ENCODE results near the gene TM6SF1. TPM values are rescaled to one million over a fixed set of nuclear protein-coding genes. Genes with fewer than 3 reads are reported as not detected.

TM6SF1 gene
- total and polyA plus RNA-seq, 8 donors, result 3.2 to 22.9 (median 4.7) TPM

DNA sequence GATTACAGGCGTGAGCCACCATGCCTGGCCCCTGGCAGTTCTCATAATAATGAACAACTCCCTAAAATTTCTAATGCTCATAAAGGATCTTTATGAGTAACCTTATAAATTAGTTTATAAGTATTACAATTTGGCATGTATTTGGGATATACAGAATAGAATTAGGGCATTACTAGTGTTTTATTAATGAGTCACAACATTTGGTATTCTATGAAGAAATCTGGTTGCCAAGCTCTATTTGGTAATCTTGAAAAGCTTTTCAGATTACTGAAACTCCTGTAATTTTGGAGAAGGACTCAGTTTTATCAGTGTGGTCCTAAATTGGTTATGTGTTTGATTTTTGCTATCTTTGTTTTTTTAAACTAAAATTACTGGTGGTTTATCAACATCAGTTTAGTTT is 45.8 kb downstream of the TM6SF1 start:
- intact Hi-C loops (cut with DNase I), result no loop called here
- H3K9me3 ChIP-seq, result no peaks in the 10 kb centered on the region
- ATAC-seq, result no peak
- H3K36me3 ChIP-seq, result peaks cover 0 to 33% of the 10 kb centered on the region in 2 donors
- TF ChIP-seq CTCF (IDR thresholded peaks at IDR 0.05), result no peak
- H3K4me3 ChIP-seq, result no peak overlapping the region
- no peak for DNase-seq
- H3K4me1 ChIP-seq, result no peaks in the 10 kb centered on the region
- no peaks in the 10 kb centered on the region for H3K27me3 ChIP-seq
- no peak overlapping the region for H3K27ac ChIP-seq

DNA sequence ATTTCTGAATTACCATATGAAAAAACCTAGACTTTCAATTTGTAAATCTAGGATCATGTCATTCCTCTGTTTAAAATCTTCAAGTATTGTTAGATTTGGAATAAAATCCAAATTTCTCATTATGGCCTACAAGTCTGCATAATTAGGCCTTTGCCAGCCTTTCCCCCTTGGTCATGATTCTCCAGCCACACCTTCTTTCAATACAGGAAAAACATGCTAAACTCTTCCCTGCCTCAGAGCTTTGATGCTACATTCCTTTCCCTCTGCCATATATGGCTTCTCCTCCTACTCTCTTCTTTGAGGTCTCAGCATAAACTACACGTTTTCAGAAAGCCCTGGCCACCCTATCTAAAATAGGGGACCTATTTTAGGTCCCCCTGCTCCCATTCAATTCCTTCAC is 48.5 kb downstream of the TM6SF1 start:
- Histone ChIP-seq H3K27ac (no peak overlapping the region), H3K9me3 (no peaks in the 10 kb centered on the region), H3K36me3 (peaks cover 0 to 18% of the 10 kb centered on the region in 2 donors), H3K4me3 (no peak overlapping the region), H3K4me1 (no peaks in the 10 kb centered on the region), H3K27me3 (no peaks in the 10 kb centered on the region)
- TF ChIP-seq CTCF (IDR thresholded peaks at IDR 0.05), result no peak
- DNase-seq (no peak), ATAC-seq (no peak)
- intact Hi-C loops (cut with DNase I), result no loop called here

DNA sequence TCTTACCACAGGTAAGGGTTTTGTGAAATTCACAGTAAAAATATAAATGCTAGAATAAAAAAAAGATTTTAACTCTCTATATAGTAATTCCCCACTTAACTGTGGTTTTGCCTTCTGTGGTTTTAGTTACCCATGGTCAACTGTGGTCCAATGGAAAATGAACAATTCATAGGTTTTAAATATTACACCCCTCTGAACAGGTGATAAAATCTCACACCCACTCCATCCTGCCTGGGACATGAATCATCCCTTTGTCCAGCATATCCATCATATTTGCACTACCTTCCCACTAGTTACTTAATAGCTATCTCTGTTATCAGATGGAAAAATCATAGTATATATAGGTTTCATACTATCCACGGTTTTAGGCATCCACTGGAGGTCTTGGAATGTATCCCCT is 50.9 kb downstream of the TM6SF1 start:
- Histone ChIP-seq H3K36me3 (peaks cover 0 to 15% of the 10 kb centered on the region in 2 donors), H3K27me3 (no peaks in the 10 kb centered on the region), H3K4me1 (no peaks in the 10 kb centered on the region), H3K27ac (no peak overlapping the region), H3K9me3 (no peaks in the 10 kb centered on the region), H3K4me3 (no peak overlapping the region)
- no peak for DNase-seq
- no peak for ATAC-seq
- TF ChIP-seq CTCF (IDR thresholded peaks at IDR 0.05), result no peak
- intact Hi-C loops (cut with DNase I), result no loop called here

- ATAC-seq (no peak), DNase-seq (no peak)
- H3K27ac ChIP-seq, result no peak overlapping the region
- no peaks in the 10 kb centered on the region for H3K4me1 ChIP-seq
- peaks cover 0 to 15% of the 10 kb centered on the region in 2 donors for H3K36me3 ChIP-seq
- H3K9me3 ChIP-seq, result peaks cover 0 to 4% of the 10 kb centered on the region in 2 donors
- intact Hi-C loops (cut with DNase I), result no loop called here
- H3K4me3 ChIP-seq, result no peak overlapping the region
- H3K27me3 ChIP-seq, result no peaks in the 10 kb centered on the region
- no peak for TF ChIP-seq CTCF (IDR thresholded peaks at IDR 0.05)
Observed at GRCh38 chr15:83160741-83161140, 53.3 kb downstream of the TM6SF1 start.

GRCh38 chr15:83163032-83163431 is 55.6 kb downstream of the TM6SF1 start:
- Histone ChIP-seq H3K4me1 (no peaks in the 10 kb centered on the region), H3K36me3 (no peaks in the 10 kb centered on the region), H3K9me3 (peaks cover 0 to 21% of the 10 kb centered on the region in 2 donors), H3K27me3 (no peaks in the 10 kb centered on the region), H3K4me3 (no peak overlapping the region), H3K27ac (no peak overlapping the region)
- no peak for DNase-seq
- no peak for TF ChIP-seq CTCF (IDR thresholded peaks at IDR 0.05)
- no peak for ATAC-seq
- intact Hi-C loops (cut with DNase I), result no loop called here
